ENCODE data around the gene TMX3.

TMX3 gene

GRCh38 chr18:68703326-68703725 is 11.6 kb downstream of the TMX3 start:
- H3K9ac ChIP-seq (ENCODE audit: low read length), result no peak overlapping the region
- no peaks in the 10 kb centered on the region for H3K27me3 ChIP-seq (ENCODE audit: control insufficient read depth, insufficient read depth, low read length)
- no peaks in the 10 kb centered on the region for H3K9me3 ChIP-seq (ENCODE audit: control insufficient read depth, low read length)
- no peaks in the 10 kb centered on the region for H3K4me1 ChIP-seq (ENCODE audit: control insufficient read depth, insufficient read depth, low read length)
- H3K4me3 ChIP-seq (ENCODE audit: low read length), result no peak overlapping the region
- H3K36me3 ChIP-seq (ENCODE audit: control insufficient read depth, insufficient read depth, low read length), result no peaks in the 10 kb centered on the region

- no peak overlapping the region for H3K4me3 ChIP-seq (ENCODE audit: low read length)
- no peaks in the 10 kb centered on the region for H3K4me1 ChIP-seq (ENCODE audit: control insufficient read depth, insufficient read depth, low read length)
- no peaks in the 10 kb centered on the region for H3K9me3 ChIP-seq (ENCODE audit: control insufficient read depth, low read length)
- no peaks in the 10 kb centered on the region for H3K36me3 ChIP-seq (ENCODE audit: control insufficient read depth, insufficient read depth, low read length)
- no peaks in the 10 kb centered on the region for H3K27me3 ChIP-seq (ENCODE audit: control insufficient read depth, insufficient read depth, low read length)
- H3K9ac ChIP-seq (ENCODE audit: low read length), result no peak overlapping the region
Observed at GRCh38 chr18:68701353-68701752, 13.6 kb downstream of the TMX3 start.

DNA sequence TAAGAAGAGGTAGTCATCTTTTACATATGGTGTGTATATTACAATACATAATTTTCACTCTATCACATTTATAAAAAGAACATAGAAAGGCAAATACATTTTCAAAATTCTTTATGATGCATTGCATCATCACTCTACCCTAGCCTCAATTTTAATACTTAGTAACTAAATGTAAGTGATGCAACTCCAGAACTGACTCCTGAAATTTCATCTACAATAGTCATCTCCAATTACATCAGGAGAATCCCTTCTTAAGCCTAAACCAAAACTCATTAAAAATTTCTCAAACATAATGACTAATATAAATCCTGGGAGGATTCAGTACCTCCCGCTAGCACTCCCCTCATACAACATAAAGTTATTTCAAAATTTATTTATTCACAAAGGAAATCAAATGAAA is 15.9 kb downstream of the TMX3 start:
- Histone ChIP-seq H3K9ac (ENCODE audit: low read length) (no peak overlapping the region), H3K4me1 (ENCODE audit: control insufficient read depth, insufficient read depth, low read length) (no peaks in the 10 kb centered on the region), H3K27me3 (ENCODE audit: control insufficient read depth, insufficient read depth, low read length) (no peaks in the 10 kb centered on the region), H3K4me3 (ENCODE audit: low read length) (no peak overlapping the region), H3K9me3 (ENCODE audit: control insufficient read depth, low read length) (no peaks in the 10 kb centered on the region), H3K36me3 (ENCODE audit: control insufficient read depth, insufficient read depth, low read length) (peaks cover 4% of the 10 kb centered on the region)

DNA sequence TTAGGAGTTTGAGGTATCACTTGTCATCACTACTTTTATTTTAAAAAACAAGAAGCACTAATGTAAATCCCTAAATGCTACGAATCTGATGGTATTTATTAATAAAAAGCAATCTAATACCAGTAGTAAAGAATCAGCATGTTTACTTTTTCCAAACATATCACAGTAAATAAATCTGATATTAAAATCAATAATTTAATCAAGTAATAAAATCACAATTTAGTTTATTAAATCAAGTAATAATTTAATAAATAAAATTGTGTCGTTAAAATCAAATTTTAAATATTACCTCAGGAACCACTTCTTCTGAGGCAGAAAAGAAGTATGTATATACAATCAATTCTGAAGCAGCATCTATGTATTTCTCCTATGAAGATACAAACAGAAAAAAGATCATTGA is 18.0 kb downstream of the TMX3 start:
- H3K4me3 ChIP-seq (ENCODE audit: low read length), result no peak overlapping the region
- peaks cover 4% of the 10 kb centered on the region for H3K36me3 ChIP-seq (ENCODE audit: control insufficient read depth, insufficient read depth, low read length)
- no peaks in the 10 kb centered on the region for H3K9me3 ChIP-seq (ENCODE audit: control insufficient read depth, low read length)
- no peaks in the 10 kb centered on the region for H3K4me1 ChIP-seq (ENCODE audit: control insufficient read depth, insufficient read depth, low read length)
- H3K27me3 ChIP-seq (ENCODE audit: control insufficient read depth, insufficient read depth, low read length), result no peaks in the 10 kb centered on the region
- H3K9ac ChIP-seq (ENCODE audit: low read length), result no peak overlapping the region

DNA sequence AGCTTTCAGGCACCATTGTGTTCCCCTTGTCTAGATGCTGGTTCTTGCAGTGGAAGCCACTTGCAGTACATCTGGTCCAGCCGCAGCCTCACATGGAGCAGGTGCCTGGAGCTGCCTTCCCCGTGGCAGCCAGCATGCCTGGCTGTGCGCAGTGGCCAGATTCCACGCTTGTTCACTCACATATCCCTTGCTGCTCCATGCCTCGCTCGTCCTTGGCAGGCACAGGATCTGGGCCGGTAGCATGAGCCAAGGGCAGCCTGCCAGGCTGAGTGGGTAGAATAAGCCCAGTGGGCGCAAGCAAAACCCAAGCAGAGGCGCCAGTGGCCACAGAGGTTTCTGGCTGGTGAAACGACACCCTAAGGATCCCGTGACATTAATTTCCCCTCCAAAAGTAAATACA is 20.6 kb downstream of the TMX3 start:
- Histone ChIP-seq H3K36me3 (ENCODE audit: control insufficient read depth, insufficient read depth, low read length) (peaks cover 4% of the 10 kb centered on the region), H3K4me1 (ENCODE audit: control insufficient read depth, insufficient read depth, low read length) (no peaks in the 10 kb centered on the region), H3K27me3 (ENCODE audit: control insufficient read depth, insufficient read depth, low read length) (no peaks in the 10 kb centered on the region), H3K4me3 (ENCODE audit: low read length) (no peak overlapping the region), H3K9me3 (ENCODE audit: control insufficient read depth, low read length) (no peaks in the 10 kb centered on the region), H3K9ac (ENCODE audit: low read length) (no peak overlapping the region)

- Histone ChIP-seq H3K27me3 (ENCODE audit: control insufficient read depth, insufficient read depth, low read length) (no peaks in the 10 kb centered on the region), H3K9me3 (ENCODE audit: control insufficient read depth, low read length) (no peaks in the 10 kb centered on the region), H3K4me1 (ENCODE audit: control insufficient read depth, insufficient read depth, low read length) (no peaks in the 10 kb centered on the region), H3K36me3 (ENCODE audit: control insufficient read depth, insufficient read depth, low read length) (peaks cover 4% of the 10 kb centered on the region), H3K4me3 (ENCODE audit: low read length) (no peak overlapping the region), H3K9ac (ENCODE audit: low read length) (no peak overlapping the region)
Observed at GRCh38 chr18:68693091-68693815, 21.7 kb downstream of the TMX3 start.

- H3K9me3 ChIP-seq (ENCODE audit: control insufficient read depth, low read length), result no peaks in the 10 kb centered on the region
- H3K4me3 ChIP-seq (ENCODE audit: low read length), result no peak overlapping the region
- no peaks in the 10 kb centered on the region for H3K36me3 ChIP-seq (ENCODE audit: control insufficient read depth, insufficient read depth, low read length)
- H3K4me1 ChIP-seq (ENCODE audit: control insufficient read depth, insufficient read depth, low read length), result no peaks in the 10 kb centered on the region
- no peak overlapping the region for H3K9ac ChIP-seq (ENCODE audit: low read length)
- no peaks in the 10 kb centered on the region for H3K27me3 ChIP-seq (ENCODE audit: control insufficient read depth, insufficient read depth, low read length)
Observed at GRCh38 chr18:68679528-68679927, 35.4 kb downstream of the TMX3 start.

- no peaks in the 10 kb centered on the region for H3K36me3 ChIP-seq (ENCODE audit: control insufficient read depth, insufficient read depth, low read length)
- no peaks in the 10 kb centered on the region for H3K27me3 ChIP-seq (ENCODE audit: control insufficient read depth, insufficient read depth, low read length)
- no peak overlapping the region for H3K4me3 ChIP-seq (ENCODE audit: low read length)
- no peaks in the 10 kb centered on the region for H3K9me3 ChIP-seq (ENCODE audit: control insufficient read depth, low read length)
- H3K4me1 ChIP-seq (ENCODE audit: control insufficient read depth, insufficient read depth, low read length), result no peaks in the 10 kb centered on the region
- no peak overlapping the region for H3K9ac ChIP-seq (ENCODE audit: low read length)
Observed at GRCh38 chr18:68676913-68677312, 38.0 kb downstream of the TMX3 start.

- no peak overlapping the region for H3K9ac ChIP-seq (ENCODE audit: low read length)
- no peak overlapping the region for H3K4me3 ChIP-seq (ENCODE audit: low read length)
- no peaks in the 10 kb centered on the region for H3K9me3 ChIP-seq (ENCODE audit: control insufficient read depth, low read length)
- H3K36me3 ChIP-seq (ENCODE audit: control insufficient read depth, insufficient read depth, low read length), result no peaks in the 10 kb centered on the region
- H3K4me1 ChIP-seq (ENCODE audit: control insufficient read depth, insufficient read depth, low read length), result no peaks in the 10 kb centered on the region
- H3K27me3 ChIP-seq (ENCODE audit: control insufficient read depth, insufficient read depth, low read length), result no peaks in the 10 kb centered on the region
Observed at GRCh38 chr18:68667121-68667520, 47.8 kb downstream of the TMX3 start.

DNA sequence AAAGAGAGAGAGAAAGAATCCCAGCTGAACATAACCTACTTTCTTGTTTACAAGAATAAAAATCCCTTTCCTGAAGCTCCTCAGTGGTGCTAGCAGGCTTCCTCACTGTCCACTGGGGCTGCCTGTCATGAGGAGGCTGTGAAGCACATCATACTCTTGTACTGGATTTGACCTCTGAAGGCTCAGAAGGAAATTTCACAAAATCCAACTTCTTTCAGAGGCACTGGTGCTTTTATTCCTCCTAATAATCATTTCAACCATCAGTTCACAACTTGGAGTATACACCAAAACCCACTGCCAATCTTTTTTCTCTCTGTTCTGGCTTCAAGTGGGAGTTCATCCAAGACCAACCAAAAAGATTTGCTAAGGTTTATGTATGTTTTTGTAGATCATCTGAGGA is 48.5 kb downstream of the TMX3 start:
- no peaks in the 10 kb centered on the region for H3K9me3 ChIP-seq (ENCODE audit: control insufficient read depth, low read length)
- no peaks in the 10 kb centered on the region for H3K36me3 ChIP-seq (ENCODE audit: control insufficient read depth, insufficient read depth, low read length)
- no peak overlapping the region for H3K9ac ChIP-seq (ENCODE audit: low read length)
- H3K27me3 ChIP-seq (ENCODE audit: control insufficient read depth, insufficient read depth, low read length), result no peaks in the 10 kb centered on the region
- no peak overlapping the region for H3K4me3 ChIP-seq (ENCODE audit: low read length)
- H3K4me1 ChIP-seq (ENCODE audit: control insufficient read depth, insufficient read depth, low read length), result no peaks in the 10 kb centered on the region

- H3K27me3 ChIP-seq (ENCODE audit: control insufficient read depth, insufficient read depth, low read length), result no peaks in the 10 kb centered on the region
- no peak overlapping the region for H3K4me3 ChIP-seq (ENCODE audit: low read length)
- H3K36me3 ChIP-seq (ENCODE audit: control insufficient read depth, insufficient read depth, low read length), result no peaks in the 10 kb centered on the region
- no peak overlapping the region for H3K9ac ChIP-seq (ENCODE audit: low read length)
- H3K4me1 ChIP-seq (ENCODE audit: control insufficient read depth, insufficient read depth, low read length), result no peaks in the 10 kb centered on the region
- no peaks in the 10 kb centered on the region for H3K9me3 ChIP-seq (ENCODE audit: control insufficient read depth, low read length)
Observed at GRCh38 chr18:68665628-68666027, 49.3 kb downstream of the TMX3 start.

DNA sequence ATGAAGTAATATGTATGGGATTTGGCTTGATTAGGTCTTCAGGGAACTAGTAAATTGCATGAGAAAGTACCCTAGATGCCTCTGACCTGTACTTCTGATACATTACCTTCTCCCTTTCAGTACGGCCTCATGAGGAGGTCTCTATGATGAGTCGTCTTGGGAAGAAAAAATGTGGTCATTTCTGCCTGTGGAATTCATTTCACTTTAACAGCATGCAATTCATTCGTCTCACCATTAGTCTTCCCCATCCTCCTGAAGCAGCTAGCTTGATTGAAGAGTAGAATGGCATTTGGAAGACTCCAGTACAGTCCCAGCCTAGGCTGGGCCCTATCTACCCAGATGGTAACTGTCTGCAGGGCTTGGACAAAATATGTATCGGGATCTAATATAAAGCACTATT is 52.2 kb downstream of the TMX3 start:
- Histone ChIP-seq H3K36me3 (ENCODE audit: control insufficient read depth, insufficient read depth, low read length) (no peaks in the 10 kb centered on the region), H3K9me3 (ENCODE audit: control insufficient read depth, low read length) (no peaks in the 10 kb centered on the region), H3K27me3 (ENCODE audit: control insufficient read depth, insufficient read depth, low read length) (no peaks in the 10 kb centered on the region), H3K4me3 (ENCODE audit: low read length) (no peak overlapping the region), H3K9ac (ENCODE audit: low read length) (no peak overlapping the region), H3K4me1 (ENCODE audit: control insufficient read depth, insufficient read depth, low read length) (no peaks in the 10 kb centered on the region)
